GM21786 (cell line): ENCODE results near the gene GRIFIN.

Source experiments
- ATAC-seq: cut with Tn5 transposase; IDR thresholded peaks from one replicate; pipeline ENCODE4 v1.9.1; 2021; ENCODE audit not compliant: unreplicated experiment

The GRIFIN gene

DNA sequence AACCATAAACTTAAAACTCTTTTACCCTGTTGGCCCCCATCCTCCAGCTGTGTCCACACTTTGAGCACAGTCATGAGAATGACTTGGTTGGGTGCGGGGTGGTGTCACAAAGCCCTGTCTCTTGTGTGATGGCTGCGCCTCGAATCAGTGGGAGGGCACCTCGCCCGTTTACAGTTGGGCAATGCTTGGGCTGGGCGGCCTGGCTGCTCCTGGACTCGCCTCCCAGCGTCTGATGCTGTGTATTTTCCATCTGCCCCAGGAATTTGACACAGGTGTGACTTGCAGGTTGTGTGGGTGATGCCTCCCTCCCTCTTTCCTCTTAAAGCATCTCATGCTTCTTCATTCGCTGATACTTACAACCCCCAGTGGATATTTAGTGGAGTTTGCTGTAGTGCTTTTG lies 39.1 kb downstream of the GRIFIN start:
- ATAC-seq = no peak

DNA sequence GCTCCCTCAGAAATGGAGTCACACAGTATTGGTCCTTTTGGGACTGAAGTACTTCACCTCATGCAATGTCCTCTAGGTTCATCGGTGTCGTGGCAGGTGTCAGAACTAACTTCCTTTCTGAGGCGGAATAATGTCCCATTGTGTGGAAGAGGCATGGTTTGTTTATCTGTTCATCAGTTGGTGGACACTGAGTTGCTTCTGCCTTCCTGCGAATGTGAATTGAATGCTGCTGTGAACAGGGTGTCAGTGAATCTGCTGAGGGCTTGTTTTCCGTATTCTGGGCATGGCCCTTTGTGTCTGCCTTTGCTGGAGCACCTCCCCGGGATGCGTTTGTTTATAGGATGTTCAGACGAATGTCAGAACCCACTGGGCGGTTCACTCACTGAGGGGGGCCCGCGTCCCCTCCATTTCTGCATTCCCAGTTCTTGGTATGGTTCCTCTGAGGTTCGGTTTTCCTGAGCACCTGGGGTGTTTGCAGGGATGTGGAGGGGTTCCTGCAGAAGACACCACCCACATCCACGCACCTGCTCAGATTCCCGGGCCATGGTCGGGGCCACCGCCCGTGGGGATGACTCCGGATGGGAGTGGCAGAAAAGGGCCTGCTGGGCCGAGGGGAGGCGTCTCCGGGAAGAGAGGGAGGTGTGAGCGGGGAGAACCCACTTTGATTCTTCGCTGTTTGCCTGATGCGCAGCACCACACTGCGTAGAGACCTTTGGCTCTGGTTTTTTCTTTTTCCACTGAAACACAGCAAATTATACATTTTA lies 39.7 kb downstream of the GRIFIN start:
- no peak for ATAC-seq

DNA sequence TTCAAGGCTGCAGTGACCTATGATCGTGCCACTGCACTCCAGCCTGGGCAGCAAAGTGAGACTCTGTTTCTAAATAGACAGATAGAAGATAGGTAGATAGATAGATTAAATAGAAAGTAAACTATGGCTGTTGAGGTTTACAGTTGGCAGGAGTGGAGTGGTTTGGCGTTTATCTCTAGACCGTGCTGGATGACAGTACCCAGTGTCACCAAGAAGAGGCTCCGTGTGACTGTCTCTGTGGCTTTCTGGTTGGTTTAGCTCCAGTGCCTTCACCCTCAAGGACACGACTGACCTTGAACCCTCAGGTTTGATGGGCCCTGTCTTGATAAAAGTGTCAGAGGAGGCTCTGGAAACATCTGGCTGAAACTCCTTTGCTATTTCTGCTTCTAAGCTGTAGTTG lies 41.1 kb downstream of the GRIFIN start:
- no peak for ATAC-seq

DNA sequence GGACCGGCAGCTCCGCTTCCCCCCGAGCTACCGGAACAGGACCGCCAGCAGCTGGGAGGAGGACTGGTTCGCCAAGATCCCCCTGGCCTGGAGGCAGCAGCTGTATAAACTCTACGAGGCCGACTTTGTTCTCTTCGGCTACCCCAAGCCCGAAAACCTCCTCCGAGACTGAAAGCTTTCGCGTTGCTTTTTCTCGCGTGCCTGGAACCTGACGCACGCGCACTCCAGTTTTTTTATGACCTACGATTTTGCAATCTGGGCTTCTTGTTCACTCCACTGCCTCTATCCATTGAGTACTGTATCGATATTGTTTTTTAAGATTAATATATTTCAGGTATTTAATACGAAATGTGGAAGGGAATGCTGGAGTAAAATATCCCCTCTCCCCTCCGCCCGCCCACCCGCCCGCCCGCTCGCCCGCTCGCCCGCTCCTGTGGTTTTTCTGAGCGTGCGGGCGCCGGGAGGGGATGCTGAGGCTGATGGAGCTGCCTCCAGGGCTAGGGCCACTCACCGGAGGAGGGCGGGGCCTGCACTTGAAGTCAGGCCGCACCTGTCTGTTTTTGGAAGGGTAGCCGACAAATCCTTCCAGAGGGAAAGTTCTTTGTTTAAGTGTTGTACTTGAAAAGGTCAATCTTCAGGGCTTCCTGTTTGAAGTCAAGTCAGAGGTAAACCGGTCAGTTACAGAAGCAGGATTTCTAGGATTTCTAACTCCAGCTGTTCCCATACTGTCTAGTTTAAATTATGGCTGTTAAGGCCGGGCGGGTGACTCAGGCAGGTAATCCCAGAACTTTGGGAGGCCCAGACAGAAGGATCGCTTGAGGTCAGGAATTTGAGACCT lies 42.3 kb downstream of the GRIFIN start:
- no peak for ATAC-seq

DNA sequence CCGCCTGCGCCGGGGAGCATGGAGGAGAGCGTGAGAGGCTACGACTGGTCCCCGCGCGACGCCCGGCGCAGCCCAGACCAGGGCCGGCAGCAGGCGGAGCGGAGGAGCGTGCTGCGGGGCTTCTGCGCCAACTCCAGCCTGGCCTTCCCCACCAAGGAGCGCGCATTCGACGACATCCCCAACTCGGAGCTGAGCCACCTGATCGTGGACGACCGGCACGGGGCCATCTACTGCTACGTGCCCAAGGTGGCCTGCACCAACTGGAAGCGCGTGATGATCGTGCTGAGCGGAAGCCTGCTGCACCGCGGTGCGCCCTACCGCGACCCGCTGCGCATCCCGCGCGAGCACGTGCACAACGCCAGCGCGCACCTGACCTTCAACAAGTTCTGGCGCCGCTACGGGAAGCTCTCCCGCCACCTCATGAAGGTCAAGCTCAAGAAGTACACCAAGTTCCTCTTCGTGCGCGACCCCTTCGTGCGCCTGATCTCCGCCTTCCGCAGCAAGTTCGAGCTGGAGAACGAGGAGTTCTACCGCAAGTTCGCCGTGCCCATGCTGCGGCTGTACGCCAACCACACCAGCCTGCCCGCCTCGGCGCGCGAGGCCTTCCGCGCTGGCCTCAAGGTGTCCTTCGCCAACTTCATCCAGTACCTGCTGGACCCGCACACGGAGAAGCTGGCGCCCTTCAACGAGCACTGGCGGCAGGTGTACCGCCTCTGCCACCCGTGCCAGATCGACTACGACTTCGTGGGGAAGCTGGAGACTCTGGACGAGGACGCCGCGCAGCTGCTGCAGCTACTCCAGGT lies 43.1 kb downstream of the GRIFIN start:
- ATAC-seq = no peak

DNA sequence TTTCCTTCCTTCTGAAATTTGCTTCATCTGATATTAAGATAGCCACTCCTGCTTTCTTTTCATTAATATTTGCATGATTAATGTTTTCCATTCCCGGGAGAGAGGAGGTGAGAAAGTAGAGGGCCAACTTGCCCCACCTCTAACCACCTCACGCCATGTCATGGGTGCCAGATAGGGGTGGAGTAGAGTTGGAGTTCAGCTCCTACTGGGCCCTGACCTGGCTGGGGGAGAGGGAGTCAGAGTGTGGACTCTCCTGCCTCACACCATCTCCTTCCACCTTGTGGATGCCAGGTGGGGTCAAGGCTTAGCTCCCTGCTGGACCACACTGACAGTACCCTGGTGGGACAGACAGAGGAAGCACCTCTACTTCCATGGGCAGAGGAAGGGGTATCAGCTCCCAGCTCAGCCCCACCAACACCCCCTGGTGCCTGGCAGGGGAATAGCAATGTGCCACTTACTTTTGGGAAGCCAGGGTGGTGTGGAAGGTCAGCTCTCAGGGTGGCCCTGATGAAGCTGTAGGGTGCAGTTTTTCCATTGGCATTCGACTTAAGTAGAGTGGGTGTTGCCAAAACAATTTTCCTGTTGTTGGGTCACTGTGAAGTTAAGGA lies 44.8 kb downstream of the GRIFIN start:
- ATAC-seq = no peak

DNA sequence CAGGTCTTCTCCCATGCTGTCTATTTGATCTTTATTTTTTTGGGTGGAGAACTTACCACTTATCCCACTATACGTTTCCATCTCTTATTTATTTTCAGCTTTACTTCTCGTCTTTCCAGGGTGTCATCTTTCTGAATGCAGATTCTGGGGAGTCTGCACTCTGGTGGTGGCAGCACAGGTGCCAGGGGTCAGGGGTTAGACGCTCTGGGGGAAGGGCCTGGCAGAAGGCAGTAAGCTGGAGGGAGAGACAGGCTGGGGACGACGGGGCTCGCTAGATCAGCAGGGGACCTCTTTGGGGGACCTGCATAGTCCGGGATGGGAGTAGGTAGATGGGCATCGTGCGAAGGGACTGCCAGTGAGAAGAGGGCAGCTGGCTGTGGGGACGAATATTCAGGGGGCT lies 50.4 kb downstream of the GRIFIN start:
- no peak for ATAC-seq
